GM18951 (cell line): ENCODE measurements around the gene ZNF438.

Experiments
- POLR2A ChIP-seq: IDR thresholded peaks from 4 replicates; pipeline ENCODE4 v1.6.1; 2011; ENCODE audit warnings: mild to moderate bottlenecking; ENCODE audit not compliant: insufficient read length, insufficient read depth; ENCODE audit errors: extremely low read depth
- in situ Hi-C: fragments of 300-500 bp; cut with MboI; formaldehyde crosslinking; loops from one replicate; pipeline ENCODE4 v1.12.0; 2022; ENCODE audit warnings: low sequenced_read_pairs, mixed read lengths, inconsistent platforms; ENCODE audit not compliant: unreplicated experiment

The ZNF438 gene

DNA sequence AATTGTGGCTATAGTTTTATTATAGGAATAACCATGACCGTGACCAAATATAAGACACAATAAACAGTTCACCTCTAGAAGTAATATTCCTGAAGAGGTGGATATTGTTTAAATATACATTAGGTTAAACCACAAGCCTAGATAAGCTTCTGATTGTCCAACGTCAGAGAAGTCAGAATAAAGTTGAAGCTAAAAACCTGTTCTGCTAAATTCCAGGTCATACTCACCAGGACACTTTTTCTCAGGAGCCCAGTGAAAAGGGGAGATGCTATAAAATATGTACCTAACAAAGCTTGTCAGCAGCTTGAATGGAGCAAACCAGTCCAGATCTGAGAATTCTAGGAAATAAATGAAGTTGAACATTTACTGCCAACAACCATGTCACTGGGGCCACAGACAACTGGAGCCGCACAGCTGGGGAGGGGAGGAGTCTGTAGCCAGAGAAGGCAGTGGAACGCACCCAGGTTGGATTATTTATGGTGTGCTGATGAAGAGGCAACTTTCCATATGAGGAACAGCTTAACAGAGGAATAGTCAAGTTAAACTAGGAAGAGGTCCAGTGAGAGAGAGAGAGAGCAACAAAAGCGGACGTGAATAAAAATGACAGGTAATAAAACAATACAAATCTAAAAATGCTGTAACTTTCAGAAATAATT is 191.1 kb downstream of the ZNF438 start:
- no peak for TF ChIP-seq POLR2A
- in situ Hi-C loops, result no loop called here

DNA sequence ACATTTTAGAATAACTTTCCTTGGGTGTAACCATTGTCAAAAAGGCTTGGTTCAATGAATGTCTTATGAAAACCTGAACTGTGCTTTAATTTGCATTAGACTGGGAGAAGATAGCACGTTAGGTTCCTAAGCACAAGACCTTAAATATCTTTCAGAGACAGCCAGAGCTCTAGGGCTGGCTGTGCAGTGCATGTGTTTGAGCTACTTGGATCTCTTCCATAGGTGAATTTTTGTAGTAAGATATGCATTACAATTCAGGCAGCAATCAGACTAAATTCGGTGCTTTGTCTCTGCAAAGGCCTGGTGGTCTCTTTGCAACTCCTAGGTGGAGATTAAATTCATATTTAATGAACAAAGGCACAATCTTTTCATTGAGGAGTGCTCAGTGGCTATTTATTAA is 192.0 kb downstream of the ZNF438 start:
- in situ Hi-C loops, result no loop called here
- TF ChIP-seq POLR2A, result no peak

DNA sequence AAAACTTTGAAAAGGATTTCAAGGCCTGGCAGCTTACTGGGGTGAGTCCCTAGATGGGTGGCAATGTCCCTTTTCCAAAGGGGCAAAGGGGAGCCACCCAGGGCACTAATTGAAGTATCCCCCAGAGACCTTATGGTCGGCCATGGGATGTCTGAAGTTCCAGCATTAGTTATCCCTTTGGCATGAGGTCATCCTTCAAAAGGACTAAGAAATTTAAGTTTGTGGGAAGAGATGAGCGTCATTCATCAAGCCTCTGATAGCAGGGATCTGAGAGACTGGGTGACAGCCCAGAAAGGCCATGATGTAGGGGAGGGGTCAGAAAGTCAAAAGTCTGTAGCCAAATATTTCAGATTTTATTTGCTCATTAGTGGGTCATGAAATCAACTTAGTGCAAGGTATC is 195.3 kb downstream of the ZNF438 start:
- in situ Hi-C loops, result no loop called here
- TF ChIP-seq POLR2A, result no peak

DNA sequence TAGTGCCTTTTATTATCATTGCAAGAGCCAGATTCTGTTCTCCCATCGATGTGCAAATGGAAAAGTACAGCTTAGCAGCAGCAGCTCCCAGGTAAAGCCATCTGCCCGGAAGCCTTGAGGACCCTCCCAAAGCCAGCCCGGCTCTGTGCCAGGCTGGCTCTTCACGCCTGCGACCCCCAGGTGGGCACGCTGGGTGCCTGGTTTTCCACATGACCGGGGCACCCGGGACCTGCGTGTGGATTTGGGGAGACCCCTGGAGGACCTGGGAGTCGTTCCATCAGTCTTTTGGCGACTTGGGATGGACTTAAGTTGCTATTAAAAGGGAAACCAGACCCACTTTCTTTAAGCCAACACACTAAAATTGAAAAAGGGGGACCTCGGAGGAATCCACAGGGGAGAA is 196.5 kb downstream of the ZNF438 start:
- in situ Hi-C loops, result no loop called here
- no peak for TF ChIP-seq POLR2A

DNA sequence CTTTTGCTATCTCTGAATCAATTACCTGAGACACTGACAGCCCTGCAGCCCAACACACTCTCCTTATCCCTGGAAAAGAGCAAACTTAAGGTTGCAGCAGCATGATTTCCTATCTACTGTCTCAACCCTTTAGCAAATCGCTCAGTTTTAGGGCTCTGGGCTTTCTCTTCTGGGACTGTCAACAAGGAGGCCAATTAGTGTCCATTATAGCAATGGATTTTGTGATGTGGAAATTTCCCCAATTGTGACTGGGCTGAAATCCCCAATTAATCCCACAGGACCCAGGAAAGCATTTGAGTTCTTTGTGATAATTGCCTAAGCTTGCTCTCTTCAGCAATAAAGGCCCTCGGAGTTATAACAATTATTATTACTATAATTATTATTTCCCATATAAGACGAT is 197.0 kb downstream of the ZNF438 start:
- in situ Hi-C loops, result no loop called here
- TF ChIP-seq POLR2A, result no peak

DNA sequence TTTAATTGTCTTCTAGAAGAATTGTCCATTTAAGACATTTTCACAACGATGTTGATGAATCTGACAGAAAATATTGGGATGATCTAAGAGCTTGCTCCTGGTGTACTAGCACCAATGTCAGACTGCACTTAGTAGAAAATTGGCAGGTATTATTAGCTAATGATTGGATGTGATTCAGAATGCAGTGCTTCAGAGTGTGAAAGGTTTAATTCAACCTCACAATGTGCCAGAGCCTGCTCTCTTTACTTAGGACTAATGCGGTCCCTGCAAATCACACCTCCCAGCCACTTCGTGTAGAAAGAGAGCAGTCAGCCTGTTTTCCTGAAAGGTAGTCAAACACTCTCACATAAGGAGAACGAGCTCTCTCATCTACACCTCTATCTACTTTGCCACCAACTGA is 197.5 kb downstream of the ZNF438 start:
- in situ Hi-C loops, result no loop called here
- TF ChIP-seq POLR2A, result no peak

DNA sequence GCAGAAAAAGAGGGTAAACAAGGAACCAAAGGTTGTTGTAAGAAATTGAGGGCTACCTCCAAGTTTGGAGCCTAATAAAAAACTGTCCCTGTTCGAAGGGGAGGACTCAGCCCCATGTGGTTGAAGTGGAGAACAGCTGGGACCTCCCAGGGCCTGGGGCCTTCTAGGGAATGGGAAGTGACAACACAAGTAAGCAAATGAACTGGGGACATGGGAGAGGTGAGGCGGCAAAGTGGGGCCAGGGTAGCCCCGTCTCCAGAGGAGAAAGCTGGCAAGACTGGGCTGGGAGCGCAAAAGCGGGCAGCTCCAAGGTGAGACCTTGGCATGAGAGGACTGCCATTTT is 198.1 kb downstream of the ZNF438 start:
- in situ Hi-C loops, result no loop called here
- TF ChIP-seq POLR2A, result no peak

DNA sequence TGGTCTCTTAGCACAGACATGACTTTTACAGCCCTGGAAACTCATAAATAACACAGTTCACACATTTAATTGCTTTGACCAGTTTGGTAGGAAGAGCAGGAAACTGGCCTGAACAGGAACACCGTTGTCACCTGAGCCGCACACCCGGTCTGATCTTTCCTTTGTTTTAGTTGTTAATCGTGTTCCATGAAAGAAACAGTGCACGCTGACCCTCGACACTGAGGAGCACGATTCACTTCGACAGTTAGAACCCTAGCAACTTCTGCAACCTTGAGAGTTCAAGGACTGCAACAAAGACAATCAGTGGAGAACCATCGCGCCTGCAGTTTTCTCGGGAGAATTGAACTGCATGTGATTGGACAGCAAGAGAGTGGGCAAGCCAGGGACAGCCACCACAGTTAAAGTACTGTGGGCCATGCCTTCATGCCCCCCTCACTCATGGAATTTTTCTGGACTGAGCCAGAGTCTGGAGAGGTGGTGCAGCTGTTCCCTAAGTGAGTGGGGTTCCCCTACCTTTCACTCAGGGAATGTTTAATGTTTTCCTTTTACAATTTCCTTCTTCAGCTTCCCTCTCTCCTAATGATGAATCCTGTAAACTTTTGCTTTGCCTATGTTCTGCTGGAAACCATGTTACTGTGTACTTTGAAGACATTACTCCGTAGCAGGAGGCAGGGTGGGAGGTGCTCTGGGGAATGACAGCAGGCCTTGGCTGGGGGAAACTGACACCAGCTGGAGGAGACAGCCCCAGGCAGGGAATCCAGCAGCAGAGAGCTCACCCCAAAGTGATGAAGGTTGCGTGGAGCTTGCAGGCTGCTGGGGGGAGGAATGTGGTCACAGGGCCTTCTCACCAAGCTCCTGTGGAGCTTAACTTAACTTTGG is 198.7 kb downstream of the ZNF438 start:
- in situ Hi-C loops, result no loop called here
- TF ChIP-seq POLR2A, result no peak

DNA sequence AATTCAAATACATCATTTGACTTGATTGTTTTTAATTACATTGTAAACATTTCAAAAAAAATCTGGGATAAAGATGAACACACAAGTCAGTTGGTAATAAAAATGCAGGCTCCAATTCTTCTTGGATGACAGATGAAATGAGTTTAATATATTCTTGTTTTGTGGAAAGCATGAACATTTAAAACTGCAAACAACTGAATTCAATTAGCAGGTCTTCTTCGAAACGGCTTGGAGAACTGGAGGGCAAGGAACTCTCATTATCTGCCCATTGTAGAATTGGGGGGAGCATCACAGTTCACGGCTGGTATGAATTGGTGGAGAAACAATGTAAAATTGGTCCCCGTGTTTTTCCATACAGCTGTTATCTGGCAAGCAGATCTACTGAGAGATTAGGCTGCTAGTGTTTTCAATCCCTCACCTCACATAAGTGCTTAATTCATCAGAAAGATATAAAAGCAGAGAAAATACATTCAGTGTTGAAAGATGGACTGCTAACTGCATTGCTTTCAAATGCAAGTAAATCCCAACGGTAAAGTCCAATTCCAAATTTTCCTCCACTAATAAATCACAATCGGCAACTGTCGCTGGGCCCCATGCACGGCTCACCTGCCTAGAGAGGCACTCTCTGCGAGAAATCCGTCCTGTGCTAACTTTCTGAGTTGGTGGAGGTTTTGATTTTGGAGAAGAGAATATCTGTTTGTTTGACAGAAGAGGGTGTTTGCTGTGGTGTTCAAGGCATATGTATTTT is 199.5 kb downstream of the ZNF438 start:
- in situ Hi-C loops, result no loop called here
- no peak for TF ChIP-seq POLR2A

DNA sequence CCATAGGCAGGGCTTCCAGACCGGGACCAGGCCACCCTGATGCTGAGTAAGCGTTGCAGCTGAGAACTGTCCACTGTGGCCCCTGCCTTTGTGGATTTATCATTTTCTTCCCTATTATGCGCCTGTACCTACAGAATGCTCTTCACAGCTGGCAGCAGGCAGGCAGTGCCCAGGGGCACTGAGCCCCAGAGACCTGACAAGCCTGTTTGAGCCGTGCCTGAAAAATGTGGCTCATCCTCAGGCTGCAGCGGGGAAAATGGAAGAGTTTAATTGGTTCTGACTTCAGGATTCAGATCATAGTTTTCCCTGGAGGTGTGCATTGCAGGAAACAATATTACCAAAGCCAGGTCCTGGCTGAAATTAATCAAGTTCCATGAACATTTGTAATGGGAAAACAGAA is 200.2 kb downstream of the ZNF438 start:
- no peak for TF ChIP-seq POLR2A
- in situ Hi-C loops, result no loop called here

DNA sequence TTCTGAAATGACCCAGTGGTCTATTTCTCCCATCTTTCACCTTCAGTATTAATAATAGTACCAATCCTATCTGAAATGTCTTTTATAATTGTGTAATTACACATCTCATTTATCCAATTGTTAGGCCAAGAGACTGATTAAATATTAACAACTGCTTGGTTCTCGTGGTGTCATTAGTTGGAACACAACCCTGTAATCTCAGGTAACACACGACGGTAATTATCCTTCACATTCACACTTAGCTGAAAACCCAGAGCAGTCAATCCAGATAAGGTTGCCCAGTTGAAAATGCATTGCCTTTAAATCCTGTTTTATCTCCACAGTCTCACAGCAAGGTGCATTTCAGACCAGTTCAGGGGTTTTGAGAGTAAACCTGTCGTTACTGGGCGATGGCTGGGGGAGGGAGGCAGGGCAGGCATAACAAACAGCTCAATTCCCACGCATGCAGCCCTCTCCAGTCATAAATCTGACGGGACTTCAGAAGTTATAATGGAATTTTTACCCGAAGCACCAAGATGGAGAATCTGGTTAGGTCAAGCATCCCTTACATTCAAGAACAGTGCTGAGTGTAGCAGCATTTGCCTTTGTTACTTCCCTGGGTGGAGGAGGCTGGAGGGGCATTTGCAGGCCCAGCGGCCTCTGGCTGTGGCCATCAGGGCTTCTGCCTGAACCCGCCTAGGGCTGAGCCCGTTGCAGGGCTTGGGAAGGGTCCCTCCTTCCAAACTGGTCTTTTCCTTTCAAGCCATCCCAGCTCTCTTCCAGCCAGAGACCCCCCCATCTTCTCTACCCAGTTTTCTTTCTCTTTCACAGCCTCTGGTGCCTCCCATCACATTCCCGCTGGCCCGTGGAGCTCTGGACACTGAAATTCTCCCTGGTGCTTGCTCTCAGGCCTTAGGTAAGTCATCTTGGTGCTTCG is 201.1 kb downstream of the ZNF438 start:
- no peak for TF ChIP-seq POLR2A
- in situ Hi-C loops, result no loop called here

DNA sequence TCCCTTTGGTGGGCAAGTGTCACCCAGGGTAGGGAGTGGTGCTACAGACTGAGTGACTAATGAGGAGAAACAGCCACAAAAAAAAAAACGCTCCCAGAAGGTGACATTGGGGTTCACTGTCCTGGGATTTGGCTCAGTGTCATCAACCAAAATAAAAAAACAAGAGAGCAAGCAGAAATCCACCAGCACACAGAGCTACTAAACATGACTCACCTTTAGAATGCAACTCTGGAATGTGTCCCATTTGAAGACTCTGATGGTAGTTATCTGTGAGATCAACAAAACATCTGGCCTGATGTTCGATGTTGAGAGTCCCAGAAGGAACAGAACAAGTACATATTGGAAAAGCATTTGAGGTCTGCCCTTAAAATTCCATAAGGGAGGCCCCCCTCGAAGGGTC is 201.8 kb downstream of the ZNF438 start:
- no peak for TF ChIP-seq POLR2A
- in situ Hi-C loops, result no loop called here

DNA sequence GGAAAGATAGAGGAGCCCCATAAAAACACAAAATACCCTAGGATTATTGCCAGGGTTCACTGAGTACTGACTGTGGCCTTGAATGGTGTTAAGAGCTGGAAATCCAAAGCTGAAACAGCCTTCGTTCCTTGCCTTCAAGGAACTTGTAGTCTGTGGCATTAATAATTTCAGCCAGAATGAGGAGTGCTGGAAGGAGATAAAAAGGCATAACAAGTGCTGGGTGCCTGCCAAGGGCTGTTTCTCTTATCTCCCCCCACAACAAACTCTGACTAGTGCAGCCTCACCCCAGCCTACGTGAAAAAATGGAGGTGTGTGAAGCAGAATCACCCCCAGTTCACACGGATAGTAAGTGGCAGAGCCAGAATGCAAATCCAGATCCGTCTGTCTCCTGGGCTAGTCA is 203.0 kb downstream of the ZNF438 start:
- TF ChIP-seq POLR2A, result no peak
- in situ Hi-C loops, result no loop called here
